Fibroblast of lung (primary cell): ENCODE data around the gene ZNF792.

ENCODE experiments used
- CTCF ChIP-seq, 2 donors: IDR thresholded peaks in 1 of 2; conservative IDR thresholded peaks in 1 of 2; 1 replicate in 1 of 2; 2 replicates in 1 of 2; pipeline ENCODE4 v1.5.1; 2011 to 2012; ENCODE audit warnings: low read length in 2 of 2, control low read depth in 1 of 2, inconsistent platforms in 1 of 2, low read depth in 1 of 2, mild to moderate bottlenecking in 1 of 2
- EZH2 ChIP-seq: IDR thresholded peaks from 2 replicates; pipeline ENCODE4 v1.5.1; 2012; ENCODE audit warnings: low read length, control low read depth, mild to moderate bottlenecking; ENCODE audit errors: missing control alignments

- TF ChIP-seq CTCF (conservative IDR thresholded peaks at IDR 0.05 in 1 of 2, IDR thresholded peaks at IDR 0.05 in 1 of 2; ENCODE audit: low read depth in 1 of 2, low read length in 2 of 2) (no peak), EZH2 (no peak)
Observed at GRCh38 chr19:34961775-34962686, 2.0 kb downstream of the ZNF792 start.
